ENCODE measurements around the gene PHB1.

GRCh38 chr17:49404361-49404760 lies 10.3 kb downstream of the PHB1 start:
- TF ChIP-seq ZNF530 (tag by site-specific recombination; IDR thresholded peaks at IDR 0.05; ENCODE audit: low read depth), result no peak
- TF ChIP-seq ZBTB20 (tag by site-specific recombination; IDR thresholded peaks at IDR 0.05), result no peak
- TF ChIP-seq, protein P1, sequence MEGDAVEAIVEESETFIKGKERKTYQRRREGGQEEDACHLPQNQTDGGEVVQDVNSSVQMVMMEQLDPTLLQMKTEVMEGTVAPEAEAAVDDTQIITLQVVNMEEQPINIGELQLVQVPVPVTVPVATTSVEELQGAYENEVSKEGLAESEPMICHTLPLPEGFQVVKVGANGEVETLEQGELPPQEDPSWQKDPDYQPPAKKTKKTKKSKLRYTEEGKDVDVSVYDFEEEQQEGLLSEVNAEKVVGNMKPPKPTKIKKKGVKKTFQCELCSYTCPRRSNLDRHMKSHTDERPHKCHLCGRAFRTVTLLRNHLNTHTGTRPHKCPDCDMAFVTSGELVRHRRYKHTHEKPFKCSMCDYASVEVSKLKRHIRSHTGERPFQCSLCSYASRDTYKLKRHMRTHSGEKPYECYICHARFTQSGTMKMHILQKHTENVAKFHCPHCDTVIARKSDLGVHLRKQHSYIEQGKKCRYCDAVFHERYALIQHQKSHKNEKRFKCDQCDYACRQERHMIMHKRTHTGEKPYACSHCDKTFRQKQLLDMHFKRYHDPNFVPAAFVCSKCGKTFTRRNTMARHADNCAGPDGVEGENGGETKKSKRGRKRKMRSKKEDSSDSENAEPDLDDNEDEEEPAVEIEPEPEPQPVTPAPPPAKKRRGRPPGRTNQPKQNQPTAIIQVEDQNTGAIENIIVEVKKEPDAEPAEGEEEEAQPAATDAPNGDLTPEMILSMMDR (tag by site-specific recombination; IDR thresholded peaks at IDR 0.05), result no peak
- no peak for TF ChIP-seq REST (tag by site-specific recombination; IDR thresholded peaks at IDR 0.05)
- no peak for TF ChIP-seq ZNF221 (tag by site-specific recombination; IDR thresholded peaks at IDR 0.05; ENCODE audit: borderline replicate concordance)
- TF ChIP-seq ZNF341 (tag by site-specific recombination; IDR thresholded peaks at IDR 0.05; ENCODE audit: low read depth), result no peak
- TF ChIP-seq ZBTB10 (tag by site-specific recombination; IDR thresholded peaks at IDR 0.05), result no peak
- TF ChIP-seq ZNF544 (tag by site-specific recombination; IDR thresholded peaks at IDR 0.05), result no peak
- TF ChIP-seq ZNF2 (tag by site-specific recombination; IDR thresholded peaks at IDR 0.05), result no peak
- no peak for TF ChIP-seq ZNF211 (tag by site-specific recombination; IDR thresholded peaks at IDR 0.05; ENCODE audit: low read depth)
- TF ChIP-seq, protein P2, sequence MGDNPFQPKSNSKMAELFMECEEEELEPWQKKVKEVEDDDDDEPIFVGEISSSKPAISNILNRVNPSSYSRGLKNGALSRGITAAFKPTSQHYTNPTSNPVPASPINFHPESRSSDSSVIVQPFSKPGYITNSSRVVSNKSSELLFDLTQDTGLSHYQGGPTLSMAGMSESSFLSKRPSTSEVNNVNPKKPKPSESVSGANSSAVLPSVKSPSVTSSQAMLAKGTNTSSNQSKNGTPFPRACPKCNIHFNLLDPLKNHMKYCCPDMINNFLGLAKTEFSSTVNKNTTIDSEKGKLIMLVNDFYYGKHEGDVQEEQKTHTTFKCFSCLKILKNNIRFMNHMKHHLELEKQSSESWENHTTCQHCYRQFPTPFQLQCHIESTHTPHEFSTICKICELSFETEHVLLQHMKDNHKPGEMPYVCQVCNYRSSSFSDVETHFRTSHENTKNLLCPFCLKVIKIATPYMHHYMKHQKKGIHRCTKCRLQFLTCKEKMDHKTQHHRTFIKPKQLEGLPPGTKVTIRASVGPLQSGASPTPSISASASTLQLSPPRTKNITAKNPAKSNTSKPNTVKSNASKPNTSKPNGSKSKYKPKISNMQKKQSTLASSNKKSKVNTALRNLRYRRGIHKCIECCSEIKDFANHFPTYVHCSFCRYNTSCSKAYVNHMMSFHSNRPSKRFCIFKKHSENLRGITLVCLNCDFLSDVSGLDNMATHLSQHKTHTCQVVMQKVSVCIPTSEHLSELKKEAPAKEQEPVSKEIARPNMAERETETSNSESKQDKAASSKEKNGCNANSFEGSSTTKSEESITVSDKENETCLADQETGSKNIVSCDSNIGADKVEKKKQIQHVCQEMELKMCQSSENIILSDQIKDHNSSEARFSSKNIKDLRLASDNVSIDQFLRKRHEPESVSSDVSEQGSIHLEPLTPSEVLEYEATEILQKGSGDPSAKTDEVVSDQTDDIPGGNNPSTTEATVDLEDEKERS (tag by site-specific recombination; IDR thresholded peaks at IDR 0.05), result no peak
